OCI-LY1 (cell line): ENCODE data around the gene MRPS31.

ENCODE experiments used
- H2AFZ ChIP-seq: fragments of 200-600 bp; sonication (generic), shearing (Covaris generic); 2 replicates; pipeline ENCODE4 v1.6.0; 2014; ENCODE audit warnings: antibody characterized with exemption, mild to moderate bottlenecking, low read length
- H3F3A ChIP-seq: fragments of 200-600 bp; sonication (generic), shearing (Covaris generic); 2 replicates; pipeline ENCODE4 v1.6.0; 2014; ENCODE audit warnings: mild to moderate bottlenecking, antibody characterized with exemption, low read length, moderate library complexity; ENCODE audit not compliant: insufficient read depth
- H3K27ac ChIP-seq: fragments of 200-600 bp; sonication (generic); 2 replicates; pipeline ENCODE4 v1.5.1; 2014; ENCODE audit warnings: low read length, mixed run types, mild to moderate bottlenecking, low read depth; ENCODE audit not compliant: poor library complexity, severe bottlenecking
- H3K27me3 ChIP-seq: fragments of 200-600 bp; sonication (generic); 2 replicates; pipeline ENCODE4 v1.6.0; 2014; ENCODE audit warnings: antibody characterized with exemption, mild to moderate bottlenecking, low read length, moderate library complexity; ENCODE audit not compliant: insufficient read depth
- H3K36me3 ChIP-seq: fragments of 200-600 bp; sonication (generic); 2 replicates; pipeline ENCODE4 v1.6.1; 2014; ENCODE audit warnings: mild to moderate bottlenecking, antibody characterized with exemption, low read length, moderate library complexity, mixed read lengths; ENCODE audit not compliant: insufficient read depth
- H3K4me1 ChIP-seq: fragments of 200-600 bp; sonication (generic); 2 replicates; pipeline ENCODE4 v1.5.1; 2014; ENCODE audit warnings: mild to moderate bottlenecking, low read length, moderate library complexity; ENCODE audit not compliant: insufficient read depth, severe bottlenecking
- H3K4me2 ChIP-seq: fragments of 200-600 bp; sonication (generic), shearing (Covaris generic); 2 replicates; pipeline ENCODE4 v1.6.1; 2014; ENCODE audit warnings: low read length
- H3K4me3 ChIP-seq: fragments of 200-600 bp; sonication (generic); 2 replicates; pipeline ENCODE4 v1.5.1; 2014; ENCODE audit warnings: low read length, low read depth, mild to moderate bottlenecking, mixed read lengths; ENCODE audit not compliant: poor library complexity, severe bottlenecking
- H3K79me2 ChIP-seq: fragments of 200-600 bp; shearing (Covaris generic); 2 replicates; pipeline ENCODE4 v1.6.1; 2016; ENCODE audit warnings: mixed run types, low read length, mixed read lengths; ENCODE audit not compliant: insufficient read depth
- H3K9ac ChIP-seq: fragments of 200-600 bp; sonication (generic), shearing (Covaris generic); 2 replicates; pipeline ENCODE4 v1.6.1; 2014; ENCODE audit warnings: mild to moderate bottlenecking, low read length, mixed read lengths
- H3K9me2 ChIP-seq: fragments of 200-600 bp; sonication (generic), shearing (Covaris generic); 2 replicates; pipeline ENCODE4 v1.6.1; 2014; ENCODE audit warnings: low read depth, mild to moderate bottlenecking, low read length, mixed read lengths
- H3K9me3 ChIP-seq: fragments of 200-600 bp; shearing (Covaris generic); 2 replicates; pipeline ENCODE4 v1.6.1; 2014; ENCODE audit warnings: low read length, mixed read lengths
- H4K20me1 ChIP-seq: fragments of 200-600 bp; sonication (generic), shearing (Covaris generic); 2 replicates; pipeline ENCODE4 v1.6.0; 2016; ENCODE audit warnings: mild to moderate bottlenecking, low read length; ENCODE audit not compliant: insufficient read depth
- CTCF ChIP-seq: fragments of 200-600 bp; sonication (generic), shearing (Covaris generic); IDR thresholded peaks from 2 replicates; pipeline ENCODE4 v1.5.1; 2017; ENCODE audit warnings: mild to moderate bottlenecking, antibody characterized with exemption, low read length, moderate library complexity, mixed read lengths
- EZH2 ChIP-seq: fragments of 200-600 bp; sonication (generic), shearing (Covaris generic); IDR thresholded peaks from 2 replicates; pipeline ENCODE4 v1.8.0; 2017; ENCODE audit warnings: borderline replicate concordance, mixed run types, mild to moderate bottlenecking, antibody characterized with exemption, low read length, moderate library complexity, mixed read lengths

MRPS31 gene

GRCh38 chr13:40770934-40771618 lies at the start of gene MRPS31:
TSS of gene MRPS31 (minus strand) at chr13:40771190. CDS start at chr13:40771136, 54 bp downstream.
- H3K9ac ChIP-seq = peak within 1 kb of the TSS; percentile 90
- no peaks in the 10 kb centered on the region for H3F3A ChIP-seq
- no peaks in the 10 kb centered on the region for H3K27me3 ChIP-seq
- peaks cover 8% of the 10 kb centered on the region; the same call in 1 of the 2 replicates for H3K36me3 ChIP-seq
- peak within 1 kb of the TSS; percentile 91 for H3K4me3 ChIP-seq
- no peaks in the 10 kb centered on the region for H3K9me3 ChIP-seq
- no peak for TF ChIP-seq EZH2
- TF ChIP-seq CTCF = no peak
- H3K4me2 ChIP-seq = peak within 1 kb of the TSS; percentile 98
- no peaks in the 10 kb centered on the region for H4K20me1 ChIP-seq
- H3K27ac ChIP-seq = peak within 1 kb of the TSS; percentile 76
- H3K4me1 ChIP-seq = peaks cover 26% of the 10 kb centered on the region
- no peaks in the 10 kb centered on the region for H3K9me2 ChIP-seq
- peak within 1 kb of the TSS; percentile 23; the same call in 1 of the 2 replicates for H2AFZ ChIP-seq
- peaks cover 14% of the 10 kb centered on the region for H3K79me2 ChIP-seq

GRCh38 chr13:40819797-40820315 lies 48.9 kb upstream of the MRPS31 start:
- Histone ChIP-seq H3K27ac (no peak overlapping the region), H3K27me3 (no peaks in the 10 kb centered on the region), H3K4me1 (no peaks in the 10 kb centered on the region), H2AFZ (no peak overlapping the region), H3K9me2 (no peaks in the 10 kb centered on the region), H3K79me2 (no peaks in the 10 kb centered on the region), H3F3A (no peaks in the 10 kb centered on the region), H3K36me3 (no peaks in the 10 kb centered on the region), H4K20me1 (no peaks in the 10 kb centered on the region), H3K4me3 (no peak overlapping the region), H3K9me3 (no peaks in the 10 kb centered on the region), H3K9ac (no peak overlapping the region), H3K4me2 (no peak overlapping the region)
- TF ChIP-seq CTCF (no peak), EZH2 (no peak)

GRCh38 chr13:40818926-40819325 lies 47.9 kb upstream of the MRPS31 start:
- H4K20me1 ChIP-seq = no peaks in the 10 kb centered on the region
- no peaks in the 10 kb centered on the region for H3K4me1 ChIP-seq
- H3F3A ChIP-seq = no peaks in the 10 kb centered on the region
- no peaks in the 10 kb centered on the region for H3K79me2 ChIP-seq
- peaks cover 3% of the 10 kb centered on the region; the same call in 1 of the 2 replicates for H3K36me3 ChIP-seq
- no peaks in the 10 kb centered on the region for H3K9me3 ChIP-seq
- no peak overlapping the region for H3K4me3 ChIP-seq
- TF ChIP-seq EZH2 (no peak), CTCF (no peak)
- H3K9me2 ChIP-seq = no peaks in the 10 kb centered on the region
- H3K9ac ChIP-seq = no peak overlapping the region
- no peak overlapping the region for H3K27ac ChIP-seq
- no peaks in the 10 kb centered on the region for H3K27me3 ChIP-seq
- H3K4me2 ChIP-seq = no peak overlapping the region
- H2AFZ ChIP-seq = no peak overlapping the region
